ENCODE data around the gene ZNF446. TPM values are rescaled to one million over a fixed set of nuclear protein-coding genes. Genes with fewer than 3 reads are reported as not detected.

Gene ZNF446
- total RNA-seq, 1 experiment from 2014 or later = 9.7 TPM

- CTCF ChIA-PET = no interaction called here
- H3K36me3 Mint-ChIP-seq (ENCODE audit: insufficient read depth, unreplicated experiment) = no peaks in the 10 kb centered on the region
- no peak overlapping the region for H3K27ac Mint-ChIP-seq (ENCODE audit: unreplicated experiment)
These were observed 16.1 kb upstream of the ZNF446 start for GRCh38 chr19:58460039-58460438.

GRCh38 chr19:58466089-58466759 is 9.9 kb upstream of the ZNF446 start:
- ChIA-PET CTCF (no interaction called here), POLR2A (interaction anchor here (0.7 to 1.0 kb wide), 2 partner anchors 9 kb away, joined by 3 to 4 read pairs; no protein-coding TSS in a partner anchor)
- Mint-ChIP-seq H3K36me3 (ENCODE audit: insufficient read depth, unreplicated experiment) (peaks cover 15% of the 10 kb centered on the region), H3K9me3 (ENCODE audit: unreplicated experiment) (no peaks in the 10 kb centered on the region), H3K4me3 (ENCODE audit: unreplicated experiment) (peak overlapping the region; percentile 81), H3K4me1 (ENCODE audit: low read depth, unreplicated experiment) (peaks cover 11% of the 10 kb centered on the region), H3K27me3 (ENCODE audit: insufficient read depth, unreplicated experiment) (no peaks in the 10 kb centered on the region), H3K27ac (ENCODE audit: unreplicated experiment) (peak overlapping the region; percentile 60)
- no peak for TF ChIP-seq CTCF (IDR thresholded peaks at IDR 0.05; ENCODE audit: insufficient read depth in 1 of 2, low read depth in 1 of 2, low read length in 1 of 2, severe bottlenecking in 1 of 2, unreplicated experiment in 1 of 2)
- no TSS peak for BruUV-seq (replicated peaks)
- no peaks in the 10 kb centered on the region; the same call in 1 of the 2 replicates for H3K36me3 ChIP-seq (ENCODE audit: control insufficient read depth, insufficient read depth, low read length)
- peak overlapping the region; percentile 42 for H3K4me3 ChIP-seq (ENCODE audit: low read depth, low read length)
- no peaks in the 10 kb centered on the region for H3K9me3 ChIP-seq
- H3K4me1 ChIP-seq = no peaks in the 10 kb centered on the region
- intact Hi-C loops (cut with micrococcal nuclease; ENCODE audit: unreplicated experiment) = loop anchor here (1.0 to 5.0 kb wide), 6 partner anchors 15 to 464 kb away; partner anchors contain the start of genes ZBTB45, ZNF324B, ZNF584 and ZNF606
- DNase-seq = no peak
- H3K27me3 ChIP-seq (replicated peaks; ENCODE audit: control insufficient read depth, insufficient read depth, low read length) = no peaks in the 10 kb centered on the region

More at GRCh38 chr19:58460039-58460438, 16.1 kb upstream of the ZNF446 start:
- no peak overlapping the region for H3K4me3 Mint-ChIP-seq (ENCODE audit: unreplicated experiment)
- H3K4me3 ChIP-seq (ENCODE audit: low read depth, low read length) = no peak overlapping the region
- no peaks in the 10 kb centered on the region for H3K9me3 Mint-ChIP-seq (ENCODE audit: unreplicated experiment)
- no peaks in the 10 kb centered on the region for H3K4me1 Mint-ChIP-seq (ENCODE audit: low read depth, unreplicated experiment)
- H3K36me3 ChIP-seq (ENCODE audit: control insufficient read depth, insufficient read depth, low read length) = no peaks in the 10 kb centered on the region
- DNase-seq = no peak
- POLR2A ChIA-PET = no interaction called here
- intact Hi-C loops (cut with micrococcal nuclease; ENCODE audit: unreplicated experiment) = no loop called here
- TF ChIP-seq CTCF (IDR thresholded peaks at IDR 0.05; ENCODE audit: insufficient read depth in 1 of 2, low read depth in 1 of 2, low read length in 1 of 2, severe bottlenecking in 1 of 2, unreplicated experiment in 1 of 2) = no peak
- H3K9me3 ChIP-seq = no peaks in the 10 kb centered on the region
- no TSS peak for BruUV-seq (replicated peaks)
- H3K27me3 Mint-ChIP-seq (ENCODE audit: insufficient read depth, unreplicated experiment) = no peaks in the 10 kb centered on the region
- H3K4me1 ChIP-seq = no peaks in the 10 kb centered on the region
- no peaks in the 10 kb centered on the region for H3K27me3 ChIP-seq (replicated peaks; ENCODE audit: control insufficient read depth, insufficient read depth, low read length)

- H3K9me3 Mint-ChIP-seq (ENCODE audit: unreplicated experiment) = no peaks in the 10 kb centered on the region
- intact Hi-C loops (cut with micrococcal nuclease; ENCODE audit: unreplicated experiment) = loop anchor here (1.0 to 5.0 kb wide), 7 partner anchors 8 to 465 kb away; partner anchors contain the start of genes ZBTB45, ZNF324B, ZNF584 and ZNF606
These were observed 9.2 kb upstream of the ZNF446 start, which contains the start of gene ZNF324 for GRCh38 chr19:58466760-58467589. TSS of gene ZNF324 (plus strand) at chr19:58467080. CDS start at chr19:58469186, 2,106 bp downstream.

More at GRCh38 chr19:58466760-58467589, 9.2 kb upstream of the ZNF446 start, which contains the start of gene ZNF324:
- peak within 1 kb of the TSS; percentile 60 for H3K27ac Mint-ChIP-seq (ENCODE audit: unreplicated experiment)
- no peaks in the 10 kb centered on the region for H3K27me3 Mint-ChIP-seq (ENCODE audit: insufficient read depth, unreplicated experiment)
- BruUV-seq (replicated peaks) = no TSS peak
- peak within 1 kb of the TSS; percentile 81 for H3K4me3 Mint-ChIP-seq (ENCODE audit: unreplicated experiment)
- H3K36me3 ChIP-seq (ENCODE audit: control insufficient read depth, insufficient read depth, low read length) = no peaks in the 10 kb centered on the region; the same call in 1 of the 2 replicates
- peak in 1 of 2 experiments; percentile 2 for TF ChIP-seq CTCF (IDR thresholded peaks at IDR 0.05; ENCODE audit: insufficient read depth in 1 of 2, low read depth in 1 of 2, low read length in 1 of 2, severe bottlenecking in 1 of 2, unreplicated experiment in 1 of 2)
- H3K9me3 ChIP-seq = no peaks in the 10 kb centered on the region
- peak within 1 kb of the TSS; percentile 97 for H3K4me3 ChIP-seq (ENCODE audit: low read depth, low read length)
- peak; percentile 98 to 99 for DNase-seq
- H3K36me3 Mint-ChIP-seq (ENCODE audit: insufficient read depth, unreplicated experiment) = peaks cover 16% of the 10 kb centered on the region
- H3K4me1 ChIP-seq = no peaks in the 10 kb centered on the region
- peaks cover 11% of the 10 kb centered on the region for H3K4me1 Mint-ChIP-seq (ENCODE audit: low read depth, unreplicated experiment)
- POLR2A ChIA-PET = no interaction called here
- H3K27me3 ChIP-seq (replicated peaks; ENCODE audit: control insufficient read depth, insufficient read depth, low read length) = no peaks in the 10 kb centered on the region
- CTCF ChIA-PET = interaction anchor here (1.2 kb wide), 1 partner anchor 15 kb away, joined by 3 read pairs; no protein-coding TSS in a partner anchor

Measured in Caco-2 (cell line).